GM23338 (cell line): ENCODE measurements around the gene SUMF1. TPM values are rescaled to one million over a fixed set of nuclear protein-coding genes. Genes with fewer than 3 reads are reported as not detected.

ENCODE experiments used
- ATAC-seq: fragments of 200-7000 bp; cut with Tn5 transposase; 3 replicates; pipeline ENCODE4 v1.9.1; 2020
- DNase-seq: peaks from one replicate; pipeline ENCODE4 v3.0.0-alpha.2; 2015; ENCODE audit warnings: low spot score
- H2AFZ ChIP-seq: fragments of 200-600 bp; sonication (generic); 2 replicates; pipeline ENCODE4 v1.8.0; 2016; ENCODE audit warnings: antibody characterized with exemption, mild to moderate bottlenecking, moderate library complexity
- H3F3A ChIP-seq: fragments of 200-600 bp; sonication (generic); replicated peaks from 2 replicates; pipeline ENCODE4 v1.8.0; 2017; ENCODE audit warnings: antibody characterized with exemption, mixed run types, low read depth
- H3K27ac ChIP-seq: fragments of 200-600 bp; sonication (generic); 2 replicates; pipeline ENCODE4 v1.6.1; 2016; ENCODE audit warnings: low read depth
- H3K27me3 ChIP-seq: fragments of 200-600 bp; sonication (generic); 2 replicates; pipeline ENCODE4 v1.8.0; 2016; ENCODE audit warnings: mild to moderate bottlenecking, mixed run types, moderate library complexity; ENCODE audit not compliant: insufficient read depth
- H3K36me3 ChIP-seq: fragments of 200-600 bp; sonication (generic); 2 replicates; pipeline ENCODE4 v1.8.0; 2016; ENCODE audit warnings: mild to moderate bottlenecking; ENCODE audit not compliant: insufficient read depth
- H3K4me1 ChIP-seq: fragments of 200-600 bp; sonication (generic); 2 replicates; pipeline ENCODE4 v1.8.0; 2016; ENCODE audit warnings: mild to moderate bottlenecking, moderate library complexity; ENCODE audit not compliant: insufficient read depth
- H3K4me2 ChIP-seq: fragments of 200-600 bp; sonication (generic); 2 replicates; pipeline ENCODE4 v1.7.1; 2017; ENCODE audit warnings: mixed run types
- H3K4me3 ChIP-seq: fragments of 200-600 bp; sonication (generic); 2 replicates; pipeline ENCODE4 v1.6.1; 2016; ENCODE audit warnings: mixed run types
- H3K79me2 ChIP-seq: fragments of 200-600 bp; sonication (generic); replicated peaks from 2 replicates; pipeline ENCODE4 v1.8.0; 2017; ENCODE audit warnings: mild to moderate bottlenecking; ENCODE audit not compliant: insufficient read depth
- H3K9me2 ChIP-seq: fragments of 200-600 bp; sonication (generic); 2 replicates; pipeline ENCODE4 v1.8.0; 2017; ENCODE audit not compliant: insufficient read depth
- H4K20me1 ChIP-seq: fragments of 200-600 bp; sonication (generic); replicated peaks from 2 replicates; pipeline ENCODE4 v1.8.0; 2017; ENCODE audit warnings: mild to moderate bottlenecking; ENCODE audit not compliant: insufficient read depth
- H3K27ac Mint-ChIP-seq: 2 replicates; pipeline ENCODE4 v1.8.0; 2020; ENCODE audit warnings: inconsistent platforms, mild to moderate bottlenecking, moderate library complexity, mixed read lengths
- H3K27me3 Mint-ChIP-seq: 3 replicates; pipeline ENCODE4 v1.8.0; 2022; ENCODE audit warnings: low read depth, mild to moderate bottlenecking, moderate library complexity, mixed read lengths, inconsistent platforms; ENCODE audit not compliant: insufficient read depth, poor library complexity
- H3K36me3 Mint-ChIP-seq: 3 replicates; pipeline ENCODE4 v1.8.0; 2021; ENCODE audit warnings: low read depth, mild to moderate bottlenecking, inconsistent platforms, moderate library complexity, mixed read lengths
- H3K4me1 Mint-ChIP-seq: 3 replicates; pipeline ENCODE4 v1.8.0; 2020; ENCODE audit warnings: mild to moderate bottlenecking, inconsistent platforms, mixed read lengths
- H3K4me3 Mint-ChIP-seq: 3 replicates; pipeline ENCODE4 v1.8.0; 2021; ENCODE audit warnings: moderate library complexity, mild to moderate bottlenecking, inconsistent platforms, mixed read lengths
- H3K9me3 Mint-ChIP-seq: 3 replicates; pipeline ENCODE4 v1.8.0; 2020; ENCODE audit warnings: moderate library complexity, mild to moderate bottlenecking, inconsistent platforms, mixed read lengths
- CREB1 ChIP-seq: fragments of 250-450 bp; sonication (Bioruptor Pico); IDR thresholded peaks from 2 replicates; pipeline ENCODE4 v1.5.0; 2020; ENCODE audit warnings: low read depth, mild to moderate bottlenecking, moderate library complexity
- ETS1 ChIP-seq: IDR thresholded peaks from 2 replicates; pipeline ENCODE4 v1.6.1; 2016; ENCODE audit warnings: antibody characterized with exemption
- EZH2 ChIP-seq: fragments of 200-600 bp; sonication (generic); IDR thresholded peaks from one replicate; pipeline ENCODE4 v1.8.0; 2017; ENCODE audit warnings: antibody characterized with exemption, mild to moderate bottlenecking, low read depth; ENCODE audit not compliant: unreplicated experiment
- EZH2phosphoT487 ChIP-seq: fragments of 200-600 bp; sonication (generic); IDR thresholded peaks from one replicate; pipeline ENCODE4 v1.8.1; 2018; ENCODE audit warnings: antibody characterized with exemption; ENCODE audit not compliant: unreplicated experiment
- JUNB ChIP-seq: IDR thresholded peaks from one replicate; pipeline ENCODE4 v1.6.1; 2016; ENCODE audit warnings: antibody characterized with exemption; ENCODE audit not compliant: unreplicated experiment
- POLR2AphosphoS5 ChIP-seq: IDR thresholded peaks from 2 replicates; pipeline ENCODE4 v1.6.1; 2016; ENCODE audit warnings: antibody characterized with exemption, low read depth
- ZNF331 ChIP-seq: fragments of 250-450 bp; sonication (Bioruptor Pico); IDR thresholded peaks from 2 replicates; pipeline ENCODE4 v1.5.0; 2020; ENCODE audit warnings: low read depth, mild to moderate bottlenecking, moderate library complexity
- polyA plus RNA-seq: library from polyadenylated mRNA; unstranded; fragments of >200 nt; fragmentation: Nextera tagmentation; extraction: Ambion mirVana; gene quantifications from 2 replicates; pipeline ENCODE4 v1.2.1, GENCODE V29; 2016
- total RNA-seq: library from RNA; depleted of rRNA; stranded (reverse); fragments of >200 nt; shearing (Covaris generic); gene quantifications from 2 replicates; pipeline ENCODE4 v1.2.3, GENCODE V29; 2014
- TF ChIP-seq, protein P1 (sequence below): fragments of 250-450 bp; sonication (Bioruptor Pico); IDR thresholded peaks from 2 replicates; pipeline ENCODE4 v1.5.0; 2020; ENCODE audit warnings: mild to moderate bottlenecking, moderate library complexity

SUMF1 gene
- total and polyA plus RNA-seq, 2 experiments from 2014 or later, result 6.9 to 20.3 TPM

GRCh38 chr3:4503050-4503449, 36.0 kb upstream of the SUMF1 start:
- Mint-ChIP-seq H3K4me1 (peaks cover 13% of the 10 kb centered on the region), H3K9me3 (no peaks in the 10 kb centered on the region), H3K27me3 (peaks cover 7% of the 10 kb centered on the region), H3K4me3 (no peak overlapping the region), H3K36me3 (no peaks in the 10 kb centered on the region), H3K27ac (no peak overlapping the region)
- Histone ChIP-seq H3K4me1 (0 out of 2 replicates have a peak, but pooled peaks cover 7% of the 10 kb centered on the region), H3K4me2 (no peak overlapping the region), H3F3A (no peaks in the 10 kb centered on the region), H4K20me1 (no peaks in the 10 kb centered on the region; the same call in 1 of the 2 replicates), H3K36me3 (no peaks in the 10 kb centered on the region), H2AFZ (no peak overlapping the region), H3K4me3 (no peak overlapping the region), H3K79me2 (no peaks in the 10 kb centered on the region), H3K9me2 (no peaks in the 10 kb centered on the region), H3K27me3 (no peaks in the 10 kb centered on the region), H3K27ac (no peak overlapping the region)
- TF ChIP-seq JUNB (no peak), ETS1 (no peak), ZNF331 (CRISPR knock-in tag) (no peak), EZH2phosphoT487 (no peak), POLR2AphosphoS5 (no peak), EZH2 (no peak), CREB1 (CRISPR knock-in tag) (no peak)
- TF ChIP-seq, protein P1, sequence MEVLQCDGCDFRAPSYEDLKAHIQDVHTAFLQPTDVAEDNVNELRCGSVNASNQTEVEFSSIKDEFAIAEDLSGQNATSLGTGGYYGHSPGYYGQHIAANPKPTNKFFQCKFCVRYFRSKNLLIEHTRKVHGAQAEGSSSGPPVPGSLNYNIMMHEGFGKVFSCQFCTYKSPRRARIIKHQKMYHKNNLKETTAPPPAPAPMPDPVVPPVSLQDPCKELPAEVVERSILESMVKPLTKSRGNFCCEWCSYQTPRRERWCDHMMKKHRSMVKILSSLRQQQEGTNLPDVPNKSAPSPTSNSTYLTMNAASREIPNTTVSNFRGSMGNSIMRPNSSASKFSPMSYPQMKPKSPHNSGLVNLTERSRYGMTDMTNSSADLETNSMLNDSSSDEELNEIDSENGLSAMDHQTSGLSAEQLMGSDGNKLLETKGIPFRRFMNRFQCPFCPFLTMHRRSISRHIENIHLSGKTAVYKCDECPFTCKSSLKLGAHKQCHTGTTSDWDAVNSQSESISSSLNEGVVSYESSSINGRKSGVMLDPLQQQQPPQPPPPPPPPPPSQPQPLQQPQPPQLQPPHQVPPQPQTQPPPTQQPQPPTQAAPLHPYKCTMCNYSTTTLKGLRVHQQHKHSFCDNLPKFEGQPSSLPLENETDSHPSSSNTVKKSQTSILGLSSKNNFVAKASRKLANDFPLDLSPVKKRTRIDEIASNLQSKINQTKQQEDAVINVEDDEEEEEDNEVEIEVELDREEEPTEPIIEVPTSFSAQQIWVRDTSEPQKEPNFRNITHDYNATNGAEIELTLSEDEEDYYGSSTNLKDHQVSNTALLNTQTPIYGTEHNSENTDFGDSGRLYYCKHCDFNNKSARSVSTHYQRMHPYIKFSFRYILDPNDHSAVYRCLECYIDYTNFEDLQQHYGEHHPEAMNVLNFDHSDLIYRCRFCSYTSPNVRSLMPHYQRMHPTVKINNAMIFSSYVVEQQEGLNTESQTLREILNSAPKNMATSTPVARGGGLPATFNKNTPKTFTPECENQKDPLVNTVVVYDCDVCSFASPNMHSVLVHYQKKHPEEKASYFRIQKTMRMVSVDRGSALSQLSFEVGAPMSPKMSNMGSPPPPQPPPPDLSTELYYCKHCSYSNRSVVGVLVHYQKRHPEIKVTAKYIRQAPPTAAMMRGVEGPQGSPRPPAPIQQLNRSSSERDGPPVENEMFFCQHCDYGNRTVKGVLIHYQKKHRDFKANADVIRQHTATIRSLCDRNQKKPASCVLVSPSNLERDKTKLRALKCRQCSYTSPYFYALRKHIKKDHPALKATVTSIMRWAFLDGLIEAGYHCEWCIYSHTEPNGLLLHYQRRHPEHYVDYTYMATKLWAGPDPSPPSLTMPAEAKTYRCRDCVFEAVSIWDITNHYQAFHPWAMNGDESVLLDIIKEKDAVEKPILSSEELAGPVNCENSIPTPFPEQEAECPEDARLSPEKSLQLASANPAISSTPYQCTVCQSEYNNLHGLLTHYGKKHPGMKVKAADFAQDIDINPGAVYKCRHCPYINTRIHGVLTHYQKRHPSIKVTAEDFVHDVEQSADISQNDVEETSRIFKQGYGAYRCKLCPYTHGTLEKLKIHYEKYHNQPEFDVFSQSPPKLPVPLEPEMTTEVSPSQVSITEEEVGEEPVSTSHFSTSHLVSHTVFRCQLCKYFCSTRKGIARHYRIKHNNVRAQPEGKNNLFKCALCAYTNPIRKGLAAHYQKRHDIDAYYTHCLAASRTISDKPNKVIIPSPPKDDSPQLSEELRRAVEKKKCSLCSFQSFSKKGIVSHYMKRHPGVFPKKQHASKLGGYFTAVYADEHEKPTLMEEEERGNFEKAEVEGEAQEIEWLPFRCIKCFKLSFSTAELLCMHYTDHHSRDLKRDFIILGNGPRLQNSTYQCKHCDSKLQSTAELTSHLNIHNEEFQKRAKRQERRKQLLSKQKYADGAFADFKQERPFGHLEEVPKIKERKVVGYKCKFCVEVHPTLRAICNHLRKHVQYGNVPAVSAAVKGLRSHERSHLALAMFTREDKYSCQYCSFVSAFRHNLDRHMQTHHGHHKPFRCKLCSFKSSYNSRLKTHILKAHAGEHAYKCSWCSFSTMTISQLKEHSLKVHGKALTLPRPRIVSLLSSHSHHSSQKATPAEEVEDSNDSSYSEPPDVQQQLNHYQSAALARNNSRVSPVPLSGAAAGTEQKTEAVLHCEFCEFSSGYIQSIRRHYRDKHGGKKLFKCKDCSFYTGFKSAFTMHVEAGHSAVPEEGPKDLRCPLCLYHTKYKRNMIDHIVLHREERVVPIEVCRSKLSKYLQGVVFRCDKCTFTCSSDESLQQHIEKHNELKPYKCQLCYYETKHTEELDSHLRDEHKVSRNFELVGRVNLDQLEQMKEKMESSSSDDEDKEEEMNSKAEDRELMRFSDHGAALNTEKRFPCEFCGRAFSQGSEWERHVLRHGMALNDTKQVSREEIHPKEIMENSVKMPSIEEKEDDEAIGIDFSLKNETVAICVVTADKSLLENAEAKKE, result no peak
- DNase-seq, result no peak
- ATAC-seq, result no peak; the same call in 2 of the 3 replicates
